GM19452 (cell line): ENCODE data around the gene GRID2.

Experiments used
- ATAC-seq: cut with Tn5 transposase; IDR thresholded peaks from one replicate; pipeline ENCODE4 v1.9.1; 2021; ENCODE audit not compliant: unreplicated experiment

Gene GRID2

GRCh38 chr4:93467484-93468155 lies 1163.9 kb downstream of the GRID2 start:
- no peak for ATAC-seq

GRCh38 chr4:93469560-93469959 lies 1165.8 kb downstream of the GRID2 start:
- no peak for ATAC-seq

GRCh38 chr4:93475730-93476129 lies 1172.0 kb downstream of the GRID2 start:
- no peak for ATAC-seq

GRCh38 chr4:93478805-93479204 lies 1175.0 kb downstream of the GRID2 start:
- ATAC-seq, result no peak

GRCh38 chr4:93480452-93480851 lies 1176.7 kb downstream of the GRID2 start:
- no peak for ATAC-seq

- ATAC-seq, result no peak
Measured at GRCh38 chr4:93495346-93495745, 1191.6 kb downstream of the GRID2 start.

GRCh38 chr4:93501244-93501643 lies 1197.5 kb downstream of the GRID2 start:
- no peak for ATAC-seq

- ATAC-seq, result no peak
Measured at GRCh38 chr4:93501946-93502345, 1198.2 kb downstream of the GRID2 start.

- no peak for ATAC-seq
Measured at GRCh38 chr4:93502991-93503390, 1199.2 kb downstream of the GRID2 start.

- no peak for ATAC-seq
Measured at GRCh38 chr4:93513851-93514250, 1210.1 kb downstream of the GRID2 start.

- ATAC-seq, result no peak
Measured at GRCh38 chr4:93515208-93515607, 1211.4 kb downstream of the GRID2 start.

- ATAC-seq, result no peak
Measured at GRCh38 chr4:93529692-93530372, 1226.1 kb downstream of the GRID2 start.

GRCh38 chr4:93532234-93532633 lies 1228.5 kb downstream of the GRID2 start:
- ATAC-seq, result no peak

- no peak for ATAC-seq
Measured at GRCh38 chr4:93540562-93540961, 1236.8 kb downstream of the GRID2 start.

GRCh38 chr4:93561842-93562241 lies 1258.1 kb downstream of the GRID2 start:
- ATAC-seq, result no peak

- no peak for ATAC-seq
Measured at GRCh38 chr4:93568758-93569157, 1265.0 kb downstream of the GRID2 start.

GRCh38 chr4:93573285-93573684 lies 1269.5 kb downstream of the GRID2 start:
- ATAC-seq, result no peak

- ATAC-seq, result no peak
Measured at GRCh38 chr4:93578942-93579341, 1275.2 kb downstream of the GRID2 start.

GRCh38 chr4:93605163-93605562 lies 1301.4 kb downstream of the GRID2 start:
- no peak for ATAC-seq

- ATAC-seq, result no peak
Measured at GRCh38 chr4:93617606-93618005, 1313.8 kb downstream of the GRID2 start.

- ATAC-seq, result no peak
Measured at GRCh38 chr4:93633721-93634120, 1330.0 kb downstream of the GRID2 start.

GRCh38 chr4:93635943-93636342 lies 1332.2 kb downstream of the GRID2 start:
- no peak for ATAC-seq

GRCh38 chr4:93645120-93645519 lies 1341.4 kb downstream of the GRID2 start:
- no peak for ATAC-seq
